ENCODE results near the gene XRCC6.
"Not testable (repeated sequence)": the region's sequence is repeated elsewhere in the genome, so short reads cannot be mapped to it uniquely, and the experiment has no call there.

XRCC6 gene

GRCh38 chr22:41654322-41654721, 33.2 kb downstream of the XRCC6 start:
- DNase-seq (ENCODE audit: low read depth), result no peak

GRCh38 chr22:41656556-41656955, 35.5 kb downstream of the XRCC6 start:
- no peak for DNase-seq (ENCODE audit: low read depth)

- no peak for DNase-seq (ENCODE audit: low read depth)
Observed at GRCh38 chr22:41657709-41658108, 36.6 kb downstream of the XRCC6 start.

GRCh38 chr22:41658869-41659268, 37.8 kb downstream of the XRCC6 start:
- DNase-seq (ENCODE audit: low read depth), result no peak

GRCh38 chr22:41659941-41660340, 38.8 kb downstream of the XRCC6 start:
- no peak for DNase-seq (ENCODE audit: low read depth)

GRCh38 chr22:41660416-41660815, 39.3 kb downstream of the XRCC6 start:
- no peak for DNase-seq (ENCODE audit: low read depth)

GRCh38 chr22:41661088-41661487, 40.0 kb downstream of the XRCC6 start:
- no peak for DNase-seq (ENCODE audit: low read depth)

GRCh38 chr22:41661713-41662112, 40.6 kb downstream of the XRCC6 start:
- no peak for DNase-seq (ENCODE audit: low read depth)

- not testable (repeated sequence) for DNase-seq (ENCODE audit: low read depth)
Observed at GRCh38 chr22:41663594-41663993, 42.5 kb downstream of the XRCC6 start.

GRCh38 chr22:41664490-41664889, 43.4 kb downstream of the XRCC6 start:
- no peak for DNase-seq (ENCODE audit: low read depth)

- DNase-seq (ENCODE audit: low read depth), result no peak
Observed at GRCh38 chr22:41664951-41665350, 43.9 kb downstream of the XRCC6 start.

- DNase-seq (ENCODE audit: low read depth), result no peak
Observed at GRCh38 chr22:41668971-41669911, 48.1 kb downstream of the XRCC6 start.

- DNase-seq (ENCODE audit: low read depth), result not testable (repeated sequence)
Observed at GRCh38 chr22:41672096-41672495, 51.0 kb downstream of the XRCC6 start.

- no peak for DNase-seq (ENCODE audit: low read depth)
Observed at GRCh38 chr22:41672780-41673509, 51.9 kb downstream of the XRCC6 start.

- no peak for DNase-seq (ENCODE audit: low read depth)
Observed at GRCh38 chr22:41674846-41675340, 53.8 kb downstream of the XRCC6 start.

GRCh38 chr22:41676134-41676533, 55.0 kb downstream of the XRCC6 start:
- no peak for DNase-seq (ENCODE audit: low read depth)

- no peak for DNase-seq (ENCODE audit: low read depth)
Observed at GRCh38 chr22:41681616-41682015, 60.5 kb downstream of the XRCC6 start.

- peak; percentile 78 for DNase-seq (ENCODE audit: low read depth)
Observed at GRCh38 chr22:41682033-41682807, 61.1 kb downstream of the XRCC6 start.

GRCh38 chr22:41683052-41683451, 62.0 kb downstream of the XRCC6 start:
- DNase-seq (ENCODE audit: low read depth), result no peak

GRCh38 chr22:41683616-41684015, 62.5 kb downstream of the XRCC6 start:
- DNase-seq (ENCODE audit: low read depth), result no peak

GRCh38 chr22:41684194-41684593, 63.1 kb downstream of the XRCC6 start:
- DNase-seq (ENCODE audit: low read depth), result no peak

GRCh38 chr22:41686890-41687289, 65.8 kb downstream of the XRCC6 start:
- not testable (repeated sequence) for DNase-seq (ENCODE audit: low read depth)

All from stimulated activated CD8-positive, alpha-beta memory T cell treated with anti-CD3 and anti-CD28 coated beads, Interleukin-15, amount 100 ng/mL, for 1 hour (primary cell).